Gastroesophageal sphincter (tissue), 4 donors: ENCODE results near the gene GRK3. TPM values are rescaled to one million over a fixed set of nuclear protein-coding genes. Genes with fewer than 3 reads are reported as not detected.
A peak's percentile ranks its signal among the peaks of the same experiment; 100 is the strongest.
"Not testable (repeated sequence)": the region's sequence is repeated elsewhere in the genome, so short reads cannot be mapped to it uniquely, and the experiment has no call there.

Experiments used
- ATAC-seq: fragments of 150-250 bp; one replicate; pipeline ENCODE4 v1.9.1; 2016; ENCODE audit warnings: mild to moderate bottlenecking, moderate library complexity
- H3K27ac ChIP-seq, 4 donors: fragments of 200-600 bp; sonication (generic) in 3 of 4; 1 replicate in 3 of 4; 2 replicates in 1 of 4; pipeline ENCODE4 v1.5.1; 2016 to 2019
- H3K27me3 ChIP-seq: fragments of 200-600 bp; sonication (generic); one replicate; pipeline ENCODE4 v1.5.1; 2019
- H3K36me3 ChIP-seq, 2 donors: fragments of 200-600 bp; sonication (generic); one replicate each; pipeline ENCODE4 v1.5.1; 2019; ENCODE audit warnings: control low read depth in 1 of 2
- H3K4me1 ChIP-seq, 3 donors: fragments of 200-600 bp; sonication (generic); 1 replicate in 2 of 3; 2 replicates in 1 of 3; pipeline ENCODE4 v1.5.1; 2016 to 2019; ENCODE audit warnings: control low read depth in 2 of 3
- H3K4me3 ChIP-seq, 2 donors: fragments of 200-600 bp; sonication (generic); one replicate each; pipeline ENCODE4 v1.5.1; 2019; ENCODE audit warnings: mild to moderate bottlenecking in 1 of 2, moderate library complexity in 1 of 2
- H3K9me3 ChIP-seq, 3 donors: fragments of 200-600 bp; sonication (generic); one replicate each; pipeline ENCODE4 v1.5.1; 2017 to 2019; ENCODE audit warnings: control low read depth in 2 of 3
- CTCF ChIP-seq, 4 experiments: fragments of 200-600 bp in 2 of 4; fragments of 450-650 bp in 2 of 4; sonication (generic) in 1 of 4; IDR thresholded peaks; one replicate each; pipeline ENCODE4 v1.5.1; 2017 to 2019; ENCODE audit warnings: antibody characterized with exemption in 4 of 4, mild to moderate bottlenecking in 2 of 4, moderate library complexity in 2 of 4
- EP300 ChIP-seq: sonication (generic); formaldehyde crosslinking; IDR thresholded peaks from one replicate; pipeline ENCODE4 v1.6.1; 2017; ENCODE audit warnings: antibody characterized with exemption, mild to moderate bottlenecking
- POLR2A ChIP-seq, 2 donors: fragments of 450-650 bp; IDR thresholded peaks; one replicate each; pipeline ENCODE4 v1.6.1; 2017; ENCODE audit warnings: antibody characterized with exemption in 2 of 2, mild to moderate bottlenecking in 2 of 2, moderate library complexity in 1 of 2
- POLR2AphosphoS5 ChIP-seq: sonication (generic); formaldehyde crosslinking; IDR thresholded peaks from one replicate; pipeline ENCODE4 v1.6.1; 2017; ENCODE audit warnings: antibody characterized with exemption
- WGBS, 2 donors: methylation state at CpG; one replicate each; pipeline ENCODE4 v1.1.5; 2018; ENCODE audit warnings: low coverage in 1 of 2; 5-methylcytosine and 5-hydroxymethylcytosine counted together
- total RNA-seq, 4 donors: library from RNA; depleted of rRNA; stranded (reverse); fragments of >200 nt; gene quantifications; one replicate each; pipeline ENCODE4 v1.1.0, GENCODE V29; 2016

GRK3 gene
- total RNA-seq, 4 donors from 2014 or later, result 3.9 to 7.8 (median 4.5) TPM

GRCh38 chr22:25554689-25555088 is 9.8 kb upstream of the GRK3 start:
- 13 to 48% methylated on average over 1 to 2 of the region's 2 CpGs for WGBS, 2 donors
- H3K4me1 ChIP-seq, result no peaks in the 10 kb centered on the region
- TF ChIP-seq EP300 (no peak), POLR2AphosphoS5 (no peak), POLR2A (IDR thresholded peaks at IDR 0.05) (no peak), CTCF (IDR thresholded peaks at IDR 0.05) (no peak)
- H3K27me3 ChIP-seq, result no peaks in the 10 kb centered on the region
- H3K9me3 ChIP-seq, result peaks cover 0 to 5% (median 0%) of the 10 kb centered on the region in 3 donors
- no peak overlapping the region for H3K27ac ChIP-seq
- H3K36me3 ChIP-seq, result no peaks in the 10 kb centered on the region
- H3K4me3 ChIP-seq, result no peak overlapping the region
- no peak for ATAC-seq

DNA sequence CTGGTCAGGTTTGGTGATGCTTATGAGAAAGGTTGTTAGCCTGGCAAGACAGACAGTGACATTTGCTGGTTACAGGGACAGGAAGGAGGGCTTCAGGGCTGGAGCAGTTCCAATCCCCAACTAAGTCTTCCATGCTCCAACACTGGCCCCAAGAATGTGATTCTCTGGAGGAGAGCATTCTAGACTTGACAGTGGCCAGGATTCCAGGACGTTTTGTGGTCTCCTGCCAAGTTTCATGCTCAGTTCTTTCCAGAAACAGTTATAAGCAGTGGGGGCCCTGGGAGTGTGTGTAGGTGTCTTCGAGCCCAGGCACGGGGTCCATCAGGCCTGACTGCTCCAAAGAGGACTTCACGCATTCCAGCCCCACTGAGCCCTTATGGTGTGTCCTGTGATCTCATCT is 8.9 kb upstream of the GRK3 start:
- Histone ChIP-seq H3K27ac (no peak overlapping the region), H3K9me3 (peaks cover 0 to 5% (median 0%) of the 10 kb centered on the region in 3 donors), H3K27me3 (no peaks in the 10 kb centered on the region), H3K4me3 (no peak overlapping the region), H3K4me1 (no peaks in the 10 kb centered on the region), H3K36me3 (no peaks in the 10 kb centered on the region)
- TF ChIP-seq EP300, result no peak
- TF ChIP-seq POLR2A (IDR thresholded peaks at IDR 0.05), result no peak
- no peak for TF ChIP-seq POLR2AphosphoS5
- no peak for TF ChIP-seq CTCF (IDR thresholded peaks at IDR 0.05)
- 32 to 55% methylated on average over 3 of the region's 4 CpGs for WGBS, 2 donors
- ATAC-seq, result no peak

DNA sequence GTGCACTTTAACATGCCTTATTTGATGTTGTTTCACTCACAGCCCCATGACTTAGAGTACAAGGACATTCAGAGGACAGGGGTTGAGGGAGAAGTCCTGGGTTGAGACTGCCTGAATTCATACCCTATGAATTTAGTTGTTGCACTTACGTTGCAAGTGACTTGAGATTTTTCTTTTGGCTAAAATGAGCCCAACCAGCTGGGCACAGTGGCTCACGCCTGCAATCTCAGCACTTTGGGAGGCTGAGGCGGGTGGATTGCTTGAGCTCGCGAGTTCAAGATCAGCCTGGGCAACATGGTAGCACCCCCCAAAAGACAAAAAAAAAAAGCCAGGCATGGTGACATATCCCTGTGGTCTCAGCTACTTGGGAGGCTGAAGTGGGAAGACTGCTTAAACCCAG is 7.3 kb upstream of the GRK3 start:
- H3K4me3 ChIP-seq, result no peak overlapping the region
- 94% methylated on average over 5 of the region's 5 CpGs; no CpG with 5 or more reads in 1 of the 2 donors for WGBS, 2 donors
- no peak for ATAC-seq
- no peaks in the 10 kb centered on the region for H3K27me3 ChIP-seq
- H3K9me3 ChIP-seq, result no peaks in the 10 kb centered on the region
- H3K36me3 ChIP-seq, result no peaks in the 10 kb centered on the region
- H3K4me1 ChIP-seq, result no peaks in the 10 kb centered on the region
- H3K27ac ChIP-seq, result no peak overlapping the region
- TF ChIP-seq EP300 (no peak), POLR2A (IDR thresholded peaks at IDR 0.05) (no peak), POLR2AphosphoS5 (no peak), CTCF (IDR thresholded peaks at IDR 0.05) (no peak)

- H3K27ac ChIP-seq, result no peak overlapping the region
- ATAC-seq, result no peak
- 100% methylated on average over 1 of the region's 4 CpGs; no CpG with 5 or more reads in 1 of the 2 donors for WGBS, 2 donors
- H3K4me3 ChIP-seq, result no peak overlapping the region
- H3K27me3 ChIP-seq, result no peaks in the 10 kb centered on the region
- TF ChIP-seq POLR2AphosphoS5 (no peak), EP300 (no peak), CTCF (IDR thresholded peaks at IDR 0.05) (no peak), POLR2A (IDR thresholded peaks at IDR 0.05) (no peak)
- H3K36me3 ChIP-seq, result no peaks in the 10 kb centered on the region
- H3K9me3 ChIP-seq, result no peaks in the 10 kb centered on the region
- peaks cover 0 to 2% (median 0%) of the 10 kb centered on the region in 3 donors for H3K4me1 ChIP-seq
Measured at GRCh38 chr22:25558341-25558740, 6.1 kb upstream of the GRK3 start.

- not testable (repeated sequence) for H3K27ac ChIP-seq, H3K27me3 ChIP-seq, ATAC-seq, H3K9me3 ChIP-seq, H3K4me3 ChIP-seq, H3K36me3 ChIP-seq
- H3K4me1 ChIP-seq, result peaks cover 0 to 13% (median 0%) of the 10 kb centered on the region in 3 donors
- WGBS, 2 donors, result 87 to 100% methylated on average over 2 to 4 of the region's 4 CpGs
Measured at GRCh38 chr22:25559910-25560309, 4.6 kb upstream of the GRK3 start.

DNA sequence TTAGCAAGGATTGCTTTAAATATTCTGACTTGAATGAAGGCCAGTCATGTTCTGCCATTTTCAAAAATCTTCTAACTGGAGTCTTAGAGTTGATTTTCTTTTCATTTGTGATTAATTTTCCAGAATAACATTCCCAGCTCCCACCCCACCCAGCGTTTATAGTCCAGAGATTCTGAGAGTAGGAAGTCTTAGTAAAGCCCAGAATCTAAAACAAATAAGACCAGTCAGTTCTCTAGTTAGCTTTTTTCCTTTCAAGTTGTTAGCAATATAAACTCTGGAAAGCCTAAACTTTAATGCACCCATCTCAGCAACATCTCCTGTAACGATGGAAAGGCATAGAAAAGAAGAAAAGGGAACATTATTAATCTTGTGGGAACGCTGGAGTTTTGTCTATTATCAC is 3.3 kb upstream of the GRK3 start:
- not testable (repeated sequence) for H3K27ac ChIP-seq, H3K36me3 ChIP-seq, H3K9me3 ChIP-seq, H3K27me3 ChIP-seq, ATAC-seq, H3K4me3 ChIP-seq
- H3K4me1 ChIP-seq, result peaks cover 0 to 26% (median 5%) of the 10 kb centered on the region in 3 donors
- WGBS, 2 donors, result 56 to 74% methylated on average over 1 to 2 of the region's 3 CpGs

GRCh38 chr22:25561927-25562326 is 2.5 kb upstream of the GRK3 start:
- not testable (repeated sequence) for ATAC-seq, H3K27me3 ChIP-seq, H3K9me3 ChIP-seq, H3K4me3 ChIP-seq, H3K27ac ChIP-seq, H3K36me3 ChIP-seq
- peaks cover 0 to 29% (median 5%) of the 10 kb centered on the region in 3 donors for H3K4me1 ChIP-seq
- WGBS, 2 donors, result 80% methylated on average over 1 of the region's 1 CpG; no CpG with 5 or more reads in 1 of the 2 donors

- Histone ChIP-seq H3K4me3 (peak overlapping the region in 1 of 2 donors; percentile 83), H3K4me1 (peaks cover 0 to 29% (median 5%) of the 10 kb centered on the region in 3 donors), H3K27ac (peak overlapping the region in 3 of 4 donors; percentile 73 to 83 (median 73))
- not testable (repeated sequence) for H3K9me3 ChIP-seq, H3K36me3 ChIP-seq, H3K27me3 ChIP-seq, ATAC-seq
- 33 to 45% methylated on average over 10 of the region's 10 CpGs for WGBS, 2 donors
Measured at GRCh38 chr22:25562966-25563760, 1.3 kb upstream of the GRK3 start.
